GM10266 (cell line): Measurements from ENCODE around the gene SERPINE2.

Source experiments
- DNase-seq: peaks from one replicate; pipeline ENCODE4 v3.0.0; 2012; ENCODE audit errors: extremely low spot score
- CTCF ChIP-seq: IDR thresholded peaks from 2 replicates; pipeline ENCODE4 v1.5.1; 2012; ENCODE audit warnings: mild to moderate bottlenecking, low read depth; ENCODE audit not compliant: control insufficient read depth, insufficient read depth; ENCODE audit errors: missing control alignments

SERPINE2 gene

GRCh38 chr2:224078656-224079055, 39.6 kb upstream of the SERPINE2 start:
- no peak for TF ChIP-seq CTCF
- no peak for DNase-seq

- TF ChIP-seq CTCF = no peak
- DNase-seq = no peak
Measured at GRCh38 chr2:224077773-224078507, 38.9 kb upstream of the SERPINE2 start.

GRCh38 chr2:224075588-224075987, 36.5 kb upstream of the SERPINE2 start:
- no peak for TF ChIP-seq CTCF
- DNase-seq = no peak

GRCh38 chr2:224073676-224074075, 34.6 kb upstream of the SERPINE2 start:
- no peak for TF ChIP-seq CTCF
- no peak for DNase-seq

GRCh38 chr2:224072541-224073188, 33.6 kb upstream of the SERPINE2 start:
- TF ChIP-seq CTCF = no peak
- DNase-seq = no peak

GRCh38 chr2:224069172-224069571, 30.1 kb upstream of the SERPINE2 start:
- no peak for DNase-seq
- no peak for TF ChIP-seq CTCF

GRCh38 chr2:224063298-224063648, 24.2 kb upstream of the SERPINE2 start:
- DNase-seq = no peak
- no peak for TF ChIP-seq CTCF
